Spleen (tissue), 11 donors: ENCODE results near the gene CREB3. TPM values are rescaled to one million over a fixed set of nuclear protein-coding genes. Genes with fewer than 3 reads are reported as not detected.

Experiments
- DNase-seq: peaks from one replicate; pipeline ENCODE4 v3.0.0-alpha.2; 2020
- H3K27ac ChIP-seq, 8 donors: fragments of 200-600 bp; sonication (generic) in 7 of 8; 1 replicate in 4 of 8; 2 replicates in 4 of 8; pipeline versions ENCODE4 v1.5.0 to v1.8.0; 2016 to 2021; ENCODE audit warnings: inconsistent platforms in 4 of 8, mild to moderate bottlenecking in 4 of 8, moderate library complexity in 1 of 8
- H3K27me3 ChIP-seq, 7 donors: fragments of 200-600 bp; sonication (generic) in 6 of 7; replicated peaks in 1 of 7; 1 replicate in 4 of 7; 2 replicates in 3 of 7; pipeline versions ENCODE4 v1.5.0 to v1.8.0; 2016 to 2021; ENCODE audit warnings: inconsistent platforms in 3 of 7, mild to moderate bottlenecking in 1 of 7
- H3K36me3 ChIP-seq, 6 donors: fragments of 200-600 bp; sonication (generic) in 5 of 6; 1 replicate in 4 of 6; 2 replicates in 2 of 6; pipeline versions ENCODE4 v1.5.0 to v1.8.0; 2016 to 2021; ENCODE audit warnings: inconsistent platforms in 2 of 6
- H3K4me1 ChIP-seq, 6 donors: fragments of 200-600 bp; sonication (generic) in 5 of 6; 1 replicate in 3 of 6; 2 replicates in 3 of 6; pipeline versions ENCODE4 v1.5.0 to v1.8.0; 2016 to 2021; ENCODE audit warnings: inconsistent platforms in 3 of 6
- H3K4me3 ChIP-seq, 8 donors: fragments of 200-600 bp; sonication (generic) in 7 of 8; 1 replicate in 4 of 8; 2 replicates in 4 of 8; pipeline versions ENCODE4 v1.5.0 to v1.8.0; 2016 to 2021; ENCODE audit warnings: inconsistent platforms in 4 of 8, mild to moderate bottlenecking in 4 of 8, moderate library complexity in 2 of 8
- H3K9me3 ChIP-seq, 8 donors: fragments of 200-600 bp; sonication (generic) in 7 of 8; 1 replicate in 4 of 8; 2 replicates in 4 of 8; pipeline versions ENCODE4 v1.5.0 to v1.8.0; 2016 to 2021; ENCODE audit warnings: inconsistent platforms in 4 of 8
- CTCF ChIP-seq, 11 experiments: fragments of 200-600 bp in 7 of 11; fragments of 450-650 bp in 4 of 11; sonication (generic) in 4 of 11; IDR thresholded peaks in 8 of 11; conservative IDR thresholded peaks in 3 of 11; 1 replicate in 7 of 11; 2 replicates in 4 of 11; pipeline versions ENCODE4 v1.4.0 to v1.8.0; 2016 to 2021; ENCODE audit warnings: antibody characterized with exemption in 11 of 11, inconsistent platforms in 4 of 11, mild to moderate bottlenecking in 1 of 11
- POLR2A ChIP-seq, 3 donors: fragments of 450-650 bp; IDR thresholded peaks; one replicate each; pipeline ENCODE4 v1.5.1; 2017; ENCODE audit warnings: antibody characterized with exemption in 3 of 3, mild to moderate bottlenecking in 1 of 3
- POLR2AphosphoS5 ChIP-seq, 3 donors: sonication (generic); formaldehyde crosslinking; IDR thresholded peaks; one replicate each; pipeline ENCODE4 v1.5.1; 2017; ENCODE audit warnings: antibody characterized with exemption in 3 of 3
- WGBS, 5 donors: extraction: QIAGEN DNeasy Blood & Tissue Kit in 3 of 5; methylation state at CpG; one replicate each; pipeline versions ENCODE4 v1.1.5 to v1.1.7; 2013 to 2018; 5-methylcytosine and 5-hydroxymethylcytosine counted together
- intact Hi-C: fragments of 100-400 bp; cut with DNase I; formaldehyde crosslinking; loops from one replicate; pipeline ENCODE4 v1.15.0; 2023; ENCODE audit warnings: low total_unique reads
- polyA plus RNA-seq, 3 donors: library from polyadenylated mRNA; stranded (reverse); fragments of 200-250 nt; gene quantifications; one replicate each; pipeline ENCODE4 v1.2.1, GENCODE V29; 2013
- total RNA-seq, 7 donors: library from RNA; depleted of rRNA in 3 of 7; stranded (reverse); fragments of >200 nt in 3 of 7; fragmentation: NEBNext Ultra II Directional in 4 of 7; extraction: Animal tissue kit (Norgen Biotek cat#: 25700) in 4 of 7; gene quantifications; one replicate each; pipeline versions ENCODE4 v1.1.0 to v1.2.1, GENCODE V29; 2016 to 2021
- donor health status: healthy with polysubstance abuse.
- donor health status: DM: no; HTN: no; CAD: no; lungs with moderate emphysema.
- donor health status: DM: no; HTN: no; CAD: no.
- donor health status: Bipolar disorder and iron deficiency.
- donor health status: healthy.
- donor health status: DM: no; HTN: no; CAD: no.
- donor health status: DM: yes; HTN: yes; CAD: no.

The CREB3 gene
- total and polyA plus RNA-seq, 10 donors, result 14.7 to 35.9 (median 25.7) TPM

- H3K27me3 ChIP-seq, result no peaks in the 10 kb centered on the region
- H3K9me3 ChIP-seq, result no peaks in the 10 kb centered on the region
- no peak for TF ChIP-seq POLR2AphosphoS5 (IDR thresholded peaks at IDR 0.05)
- no peak for TF ChIP-seq CTCF (IDR thresholded peaks at IDR 0.05 in 8 of 11, conservative IDR thresholded peaks at IDR 0.05 in 3 of 11)
- no peak for TF ChIP-seq POLR2A (IDR thresholded peaks at IDR 0.05)
- intact Hi-C loops, result loop anchor here (5.0 to 10.0 kb wide), 2 partner anchors 73 to 126 kb away; partner anchors contain the start of genes CCDC107, RMRP and TESK1
- 57 to 71% (median 61%) methylated on average over 2 of the region's 2 CpGs for WGBS, 5 donors
- peaks cover 0 to 44% (median 17%) of the 10 kb centered on the region in 6 donors for H3K36me3 ChIP-seq
- peak overlapping the region; percentile 66 to 90 (median 74) for H3K4me3 ChIP-seq
- H3K27ac ChIP-seq, result peak overlapping the region; percentile 94 to 100 (median 98)
- no peak for DNase-seq
- peaks cover 58 to 90% (median 77%) of the 10 kb centered on the region in 6 donors for H3K4me1 ChIP-seq
Observed at GRCh38 chr9:35730486-35730854, 2.0 kb upstream of the CREB3 start.

GRCh38 chr9:35731415-35732184 lies 866 bp upstream of the CREB3 start:
- peak overlapping the region; percentile 66 to 90 (median 74) for H3K4me3 ChIP-seq
- peaks cover 54 to 90% (median 76%) of the 10 kb centered on the region in 6 donors for H3K4me1 ChIP-seq
- WGBS, 5 donors, result 1% methylated on average over 27 to 47 of the region's 47 CpGs
- DNase-seq, result no peak
- H3K27ac ChIP-seq, result peak overlapping the region; percentile 94 to 100 (median 98)
- peaks cover 3 to 44% (median 18%) of the 10 kb centered on the region in 6 donors for H3K36me3 ChIP-seq
- no peak for TF ChIP-seq POLR2A (IDR thresholded peaks at IDR 0.05)
- TF ChIP-seq CTCF (IDR thresholded peaks at IDR 0.05 in 8 of 11, conservative IDR thresholded peaks at IDR 0.05 in 3 of 11), result no peak
- TF ChIP-seq POLR2AphosphoS5 (IDR thresholded peaks at IDR 0.05), result no peak
- H3K9me3 ChIP-seq, result no peaks in the 10 kb centered on the region
- intact Hi-C loops, result loop anchor here (5.0 to 10.0 kb wide), 2 partner anchors 74 to 127 kb away; partner anchors contain the start of genes CCDC107, RMRP and TESK1
- H3K27me3 ChIP-seq, result no peaks in the 10 kb centered on the region

GRCh38 chr9:35732800-35733541 lies 505 bp downstream of the CREB3 start:
- Histone ChIP-seq H3K27ac (peak overlapping the region; percentile 94 to 100 (median 98)), H3K27me3 (no peaks in the 10 kb centered on the region), H3K4me3 (peak overlapping the region; percentile 66 to 90 (median 76)), H3K9me3 (no peaks in the 10 kb centered on the region), H3K4me1 (peaks cover 40 to 88% (median 65%) of the 10 kb centered on the region in 6 donors), H3K36me3 (peaks cover 8 to 48% (median 31%) of the 10 kb centered on the region in 6 donors)
- 1 to 2% (median 1%) methylated on average over 14 of the region's 14 CpGs for WGBS, 5 donors
- intact Hi-C loops, result loop anchor here (5.0 to 10.0 kb wide), 2 partner anchors 76 to 128 kb away; partner anchors contain the start of genes CCDC107, RMRP and TESK1
- TF ChIP-seq POLR2AphosphoS5 (IDR thresholded peaks at IDR 0.05) (no peak), POLR2A (IDR thresholded peaks at IDR 0.05) (no peak), CTCF (IDR thresholded peaks at IDR 0.05 in 8 of 11, conservative IDR thresholded peaks at IDR 0.05 in 3 of 11) (no peak)
- DNase-seq, result no peak
